Inflammatory macrophage treated with lipopolysaccharide for 4 hours (primary cell): ENCODE data around the gene CRCP.
A peak's percentile ranks its signal among the peaks of the same experiment; 100 is the strongest.
"Not testable (repeated sequence)": the region's sequence is repeated elsewhere in the genome, so short reads cannot be mapped to it uniquely, and the experiment has no call there.

ENCODE experiments used
- DNase-seq: peaks from one replicate; pipeline ENCODE4 v3.0.0-alpha.2; 2020

The CRCP gene

DNA sequence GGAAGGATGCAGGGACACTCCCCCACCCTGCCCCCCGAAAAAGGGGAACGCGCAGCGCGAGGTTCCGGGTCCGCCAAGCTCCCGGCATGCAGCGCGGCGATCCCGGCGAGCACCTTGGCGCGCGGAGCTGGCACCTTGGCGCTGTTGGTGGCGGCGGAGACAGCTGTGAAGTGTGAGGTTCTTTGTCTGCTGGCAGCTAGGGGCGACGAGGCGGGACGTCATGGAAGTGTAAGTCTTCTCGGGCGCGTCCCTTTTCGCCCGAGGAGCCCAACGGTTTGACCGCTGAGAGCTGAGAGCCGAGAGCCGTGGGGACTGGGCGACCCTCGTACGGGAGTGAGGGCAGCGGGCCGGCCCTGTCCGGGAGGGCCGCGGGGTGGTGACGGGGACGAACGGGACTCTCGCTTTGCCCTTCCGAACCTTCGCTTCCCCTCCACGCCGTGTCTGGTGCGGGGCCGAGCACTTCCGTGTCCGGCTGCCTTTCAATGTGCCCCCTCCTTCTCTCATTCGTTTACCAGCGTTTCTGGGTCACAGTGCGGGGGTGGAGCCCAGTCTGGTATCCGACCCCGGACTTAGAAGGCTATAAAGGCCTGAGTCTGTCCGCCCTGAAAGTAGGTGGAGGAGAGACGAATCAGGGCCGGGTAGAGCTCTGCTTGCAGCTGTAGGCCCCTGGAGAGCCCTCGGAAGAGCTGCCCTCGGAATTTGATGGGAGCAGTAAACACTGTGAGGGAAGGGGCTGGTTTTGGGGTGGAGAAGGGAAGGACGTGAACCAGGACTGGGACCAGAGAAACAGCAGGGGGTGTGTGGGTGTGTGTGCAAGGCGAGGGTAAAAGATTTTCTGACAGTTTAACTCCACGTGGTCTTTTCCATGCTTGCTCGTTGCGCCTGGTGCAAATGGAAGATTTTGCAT, at the start of gene CRCP:
Gene CRCP (plus strand): TSS at position 105 of the 907 bp plus-strand sequence. CDS start 116 bp downstream, at position 221.
- peak; percentile 74 for DNase-seq

GRCh38 chr7:66069732-66070131, 44.9 kb upstream of the CRCP start:
- no peak for DNase-seq

GRCh38 chr7:66070222-66070621, 44.4 kb upstream of the CRCP start:
- no peak for DNase-seq

GRCh38 chr7:66072208-66072607, 42.4 kb upstream of the CRCP start:
- not testable (repeated sequence) for DNase-seq

DNA sequence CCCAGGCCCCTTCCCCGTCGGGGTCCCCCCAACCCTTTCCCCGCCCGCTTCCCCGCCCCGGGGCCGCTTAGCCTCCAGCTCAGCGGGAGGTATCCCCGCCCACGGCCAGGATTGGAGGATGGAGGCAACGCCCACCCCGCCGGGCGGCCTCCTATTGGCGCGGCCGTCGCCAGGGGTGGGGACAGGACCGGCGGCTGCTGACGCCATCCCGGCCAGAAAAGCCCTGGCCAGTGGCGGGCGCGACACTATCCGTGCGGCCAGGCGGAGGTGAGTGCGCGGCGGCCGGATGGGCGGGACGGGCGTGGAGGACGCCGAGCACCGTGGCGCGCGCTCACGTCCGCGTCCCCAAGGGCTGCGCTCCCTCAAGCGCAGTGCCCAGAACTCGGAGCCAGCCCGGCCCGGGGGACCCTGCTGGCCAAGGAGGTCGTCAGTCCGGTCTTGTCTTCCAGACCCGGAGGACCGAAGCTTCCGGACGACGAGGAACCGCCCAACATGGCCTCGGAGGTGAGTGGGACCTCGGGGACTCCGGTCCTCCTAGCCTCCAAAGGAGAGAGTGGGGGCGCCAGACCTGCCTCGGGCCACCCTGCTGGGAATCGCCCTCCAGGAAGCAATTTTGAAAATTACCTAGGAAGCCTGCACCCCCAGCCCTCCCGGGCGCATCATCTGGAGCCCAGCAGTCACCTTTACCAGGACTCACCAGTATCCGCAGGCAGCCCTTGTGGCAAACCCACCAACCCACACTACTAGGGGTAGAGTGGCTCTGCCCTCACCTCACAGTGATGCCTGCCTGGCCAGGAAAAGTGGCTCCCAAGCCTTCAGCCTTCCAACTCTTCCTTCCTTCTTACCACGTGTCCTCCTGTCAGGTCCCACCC, 38.8 kb upstream of the CRCP start, which contains the start of gene ASL:
Gene ASL (plus strand): TSS at position 230 of the 872 bp plus-strand sequence. CDS start 263 bp downstream, at position 493.
- peak; percentile 97 for DNase-seq

GRCh38 chr7:66076462-66077329, 38.0 kb upstream of the CRCP start:
- DNase-seq = peak; percentile 30

- DNase-seq = no peak
Measured at GRCh38 chr7:66078067-66078466, 36.6 kb upstream of the CRCP start.

GRCh38 chr7:66082083-66082482, 32.6 kb upstream of the CRCP start:
- no peak for DNase-seq

DNA sequence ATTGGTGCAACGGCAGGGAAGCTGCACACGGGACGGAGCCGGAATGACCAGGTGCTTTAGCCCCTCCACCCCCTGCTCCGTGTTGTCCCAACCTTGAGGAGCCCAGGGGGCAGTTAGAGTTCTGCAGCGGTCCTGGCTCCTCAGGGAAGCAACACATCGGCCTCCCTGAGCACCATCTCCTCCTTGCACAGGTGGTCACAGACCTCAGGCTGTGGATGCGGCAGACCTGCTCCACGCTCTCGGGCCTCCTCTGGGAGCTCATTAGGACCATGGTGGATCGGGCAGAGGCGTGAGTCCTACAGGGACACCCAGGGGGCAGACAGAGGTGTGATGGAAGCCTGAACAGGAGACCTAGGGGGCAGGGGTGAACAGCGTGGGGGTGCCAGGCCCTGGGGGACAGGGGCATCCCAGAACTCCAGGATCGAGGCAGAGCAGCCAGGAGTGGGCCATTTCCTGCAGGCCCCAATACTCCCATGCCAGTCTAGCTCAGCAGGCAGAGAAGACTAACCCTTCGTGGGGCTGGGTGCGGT, 31.7 kb upstream of the CRCP start:
- no peak for DNase-seq

- no peak for DNase-seq
Measured at GRCh38 chr7:66083677-66084076, 31.0 kb upstream of the CRCP start.

DNA sequence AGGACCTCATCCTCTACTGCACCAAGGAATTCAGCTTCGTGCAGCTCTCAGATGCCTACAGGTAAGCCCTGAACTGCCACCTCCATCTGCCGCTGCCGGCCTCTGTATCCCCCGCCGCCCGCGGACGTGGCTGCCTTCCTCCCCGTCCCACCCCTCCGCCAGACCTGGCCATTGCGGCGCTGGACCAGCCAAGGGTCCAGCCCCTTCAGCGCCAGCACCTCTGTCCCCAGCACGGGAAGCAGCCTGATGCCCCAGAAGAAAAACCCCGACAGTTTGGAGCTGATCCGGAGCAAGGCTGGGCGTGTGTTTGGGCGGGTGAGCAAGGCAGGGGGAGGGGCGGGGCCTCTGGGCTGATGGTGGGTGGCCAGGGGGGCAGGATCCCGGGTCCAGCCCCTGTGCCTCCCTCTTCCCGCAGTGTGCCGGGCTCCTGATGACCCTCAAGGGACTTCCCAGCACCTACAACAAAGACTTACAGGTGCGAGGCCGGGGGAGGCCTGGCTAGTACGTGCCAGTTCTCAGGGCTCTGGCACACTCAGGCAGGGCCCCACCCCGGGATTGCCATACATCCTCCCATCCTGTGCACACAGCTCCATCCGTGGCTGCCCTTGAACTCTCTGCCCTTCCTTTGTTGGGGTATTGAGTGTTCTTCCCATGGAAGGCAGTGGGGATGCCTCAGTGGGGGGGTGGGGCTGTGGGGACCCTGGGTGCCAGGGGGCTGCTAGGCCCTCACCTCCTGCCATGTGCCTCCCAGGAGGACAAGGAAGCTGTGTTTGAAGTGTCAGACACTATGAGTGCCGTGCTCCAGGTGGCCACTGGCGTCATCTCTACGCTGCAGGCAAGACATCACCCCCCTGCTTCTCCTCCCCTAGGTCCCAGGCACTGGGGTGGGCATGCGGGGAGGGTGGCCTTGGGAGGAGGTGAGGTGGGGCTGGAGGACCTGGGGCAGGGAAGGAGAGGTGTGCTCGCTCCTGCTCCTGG, 25.5 kb upstream of the CRCP start:
- no peak for DNase-seq

DNA sequence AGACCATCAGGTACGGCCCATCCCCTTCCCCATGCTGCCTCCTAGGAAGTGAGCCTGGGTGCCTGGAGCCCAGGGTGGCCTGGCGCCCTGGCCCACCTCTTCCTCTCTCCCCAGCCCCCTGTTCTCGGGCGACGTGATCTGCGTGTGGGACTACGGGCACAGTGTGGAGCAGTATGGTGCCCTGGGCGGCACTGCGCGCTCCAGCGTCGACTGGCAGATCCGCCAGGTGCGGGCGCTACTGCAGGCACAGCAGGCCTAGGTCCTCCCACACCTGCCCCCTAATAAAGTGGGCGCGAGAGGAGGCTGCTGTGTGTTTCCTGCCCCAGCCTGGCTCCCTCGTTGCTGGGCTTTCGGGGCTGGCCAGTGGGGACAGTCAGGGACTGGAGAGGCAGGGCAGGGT, 22.0 kb upstream of the CRCP start:
- DNase-seq = no peak

- no peak for DNase-seq
Measured at GRCh38 chr7:66095010-66095409, 19.6 kb upstream of the CRCP start.

GRCh38 chr7:66099232-66099550, 15.5 kb upstream of the CRCP start:
- DNase-seq = no peak

GRCh38 chr7:66099551-66100407, 14.9 kb upstream of the CRCP start:
- peak; percentile 27 for DNase-seq

DNA sequence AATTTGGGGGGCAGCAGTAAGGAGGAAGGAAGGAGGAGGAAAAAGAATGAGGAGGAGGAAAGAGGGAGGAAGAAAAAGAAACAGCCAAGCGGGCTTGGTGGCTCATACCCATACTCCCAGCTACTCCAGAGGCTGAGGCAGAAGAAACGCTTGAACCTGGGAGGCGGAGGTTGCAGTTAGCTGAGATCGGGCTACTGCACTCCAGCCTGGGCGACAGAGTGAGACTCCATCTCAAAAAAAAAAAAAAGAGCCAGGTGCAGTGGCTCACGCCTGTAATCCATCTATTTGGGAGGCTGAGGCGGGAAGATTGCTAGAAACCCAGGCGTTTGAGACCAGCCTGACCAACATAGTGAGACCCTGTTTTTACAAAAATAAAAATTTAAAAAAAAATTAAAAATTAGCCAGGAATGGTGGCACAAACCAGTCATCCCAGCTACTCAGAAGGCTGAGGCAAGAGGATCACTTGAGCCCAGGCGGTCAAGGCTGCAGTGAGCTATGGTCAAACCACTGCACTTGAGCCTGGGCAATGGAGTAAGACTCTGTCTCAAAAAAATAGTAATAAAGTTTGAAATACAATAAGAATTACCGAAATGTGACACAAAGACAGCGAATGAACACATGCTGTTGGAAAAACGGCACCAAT, 14.1 kb upstream of the CRCP start:
- DNase-seq = no peak

DNA sequence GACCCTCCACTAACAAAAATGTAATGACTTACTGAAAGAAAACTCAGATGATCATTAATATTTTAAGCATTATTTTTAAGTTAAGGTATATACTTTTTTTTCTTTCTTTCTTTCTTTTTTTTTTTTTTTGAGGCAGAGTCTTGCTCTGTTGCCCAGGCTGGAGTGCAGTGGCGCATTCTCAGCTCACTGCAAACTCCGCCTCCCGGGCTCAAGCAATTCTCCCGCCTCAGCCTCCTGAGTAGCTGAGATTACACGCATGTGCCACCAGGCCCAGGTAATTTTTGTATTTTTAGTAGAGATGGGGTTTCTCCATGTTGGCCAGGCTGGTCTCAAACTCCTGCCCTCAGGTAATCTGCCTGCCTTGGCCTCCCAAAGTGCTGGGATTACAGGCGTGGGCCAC, 12.5 kb upstream of the CRCP start:
- DNase-seq = not testable (repeated sequence)

DNA sequence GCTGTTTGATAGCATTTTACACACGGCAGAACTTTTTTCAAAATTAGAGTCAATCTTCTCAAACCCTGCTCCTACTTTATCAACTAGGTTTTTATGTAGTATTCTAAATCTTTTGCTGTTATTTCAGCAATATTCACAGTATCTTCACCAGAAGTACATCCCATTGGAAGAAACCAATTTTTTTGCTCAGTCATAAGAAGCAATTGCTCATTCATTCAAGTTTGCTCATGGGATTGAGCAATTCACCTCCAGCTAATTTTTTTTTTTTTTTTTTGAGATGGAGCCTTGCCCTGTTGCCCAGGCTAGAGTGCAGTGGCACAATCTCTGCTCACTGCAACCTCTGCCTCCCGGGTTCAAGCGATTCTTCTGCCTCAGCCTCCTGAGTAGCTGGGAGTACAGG, 10.7 kb upstream of the CRCP start:
- DNase-seq = peak; percentile 20

DNA sequence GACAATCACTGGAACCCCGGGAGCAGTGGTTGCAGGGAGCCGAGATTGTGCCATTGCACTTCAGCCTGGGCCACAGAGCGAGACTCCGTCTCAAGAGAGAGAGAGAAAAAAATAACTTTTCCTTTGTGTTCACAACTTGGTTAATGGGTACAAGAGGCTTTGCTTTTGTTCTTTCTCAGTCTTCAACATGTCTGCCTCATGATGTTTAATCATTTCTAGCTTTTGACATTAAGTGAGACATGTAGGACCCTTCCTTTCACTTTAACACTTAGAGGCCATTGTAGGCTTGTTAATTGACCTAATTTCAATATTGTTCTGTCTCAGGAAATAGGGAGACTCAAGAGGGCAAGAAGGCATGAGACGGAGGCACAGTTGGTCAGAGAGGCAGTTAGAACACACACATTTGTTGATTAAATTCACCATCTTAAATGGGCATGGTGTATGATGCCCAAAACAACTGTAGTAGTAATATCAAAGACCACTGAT, 9.3 kb upstream of the CRCP start:
- DNase-seq = no peak

DNA sequence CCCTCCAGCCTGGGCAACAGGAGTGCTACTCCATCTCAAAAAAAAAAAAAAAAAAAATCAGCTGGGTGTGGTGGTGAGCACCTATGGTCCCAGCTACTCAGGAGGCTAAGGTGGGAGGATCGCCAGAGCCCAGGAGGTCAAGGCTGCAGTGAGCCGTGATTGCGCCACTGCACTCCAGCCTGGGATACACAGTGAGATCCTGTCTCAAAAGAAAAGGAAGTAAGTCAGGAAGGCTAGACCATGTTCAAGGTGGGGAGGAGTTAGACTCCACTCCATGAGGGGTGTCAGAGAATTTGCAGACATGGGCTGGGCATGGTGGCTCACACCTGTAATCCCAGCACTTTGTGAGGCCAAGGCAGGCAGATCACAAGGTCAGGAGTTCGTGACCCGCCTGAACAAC, 6.2 kb upstream of the CRCP start:
- not testable (repeated sequence) for DNase-seq
